GM19328 (cell line): Measurements from ENCODE around the gene TPD52L2.
"Not testable (repeated sequence)": the region's sequence is repeated elsewhere in the genome, so short reads cannot be mapped to it uniquely, and the experiment has no call there.

ENCODE experiments used
- ATAC-seq: cut with Tn5 transposase; IDR thresholded peaks from one replicate; pipeline ENCODE4 v1.9.1; 2021; ENCODE audit warnings: mild to moderate bottlenecking, moderate library complexity; ENCODE audit not compliant: unreplicated experiment

TPD52L2 gene

DNA sequence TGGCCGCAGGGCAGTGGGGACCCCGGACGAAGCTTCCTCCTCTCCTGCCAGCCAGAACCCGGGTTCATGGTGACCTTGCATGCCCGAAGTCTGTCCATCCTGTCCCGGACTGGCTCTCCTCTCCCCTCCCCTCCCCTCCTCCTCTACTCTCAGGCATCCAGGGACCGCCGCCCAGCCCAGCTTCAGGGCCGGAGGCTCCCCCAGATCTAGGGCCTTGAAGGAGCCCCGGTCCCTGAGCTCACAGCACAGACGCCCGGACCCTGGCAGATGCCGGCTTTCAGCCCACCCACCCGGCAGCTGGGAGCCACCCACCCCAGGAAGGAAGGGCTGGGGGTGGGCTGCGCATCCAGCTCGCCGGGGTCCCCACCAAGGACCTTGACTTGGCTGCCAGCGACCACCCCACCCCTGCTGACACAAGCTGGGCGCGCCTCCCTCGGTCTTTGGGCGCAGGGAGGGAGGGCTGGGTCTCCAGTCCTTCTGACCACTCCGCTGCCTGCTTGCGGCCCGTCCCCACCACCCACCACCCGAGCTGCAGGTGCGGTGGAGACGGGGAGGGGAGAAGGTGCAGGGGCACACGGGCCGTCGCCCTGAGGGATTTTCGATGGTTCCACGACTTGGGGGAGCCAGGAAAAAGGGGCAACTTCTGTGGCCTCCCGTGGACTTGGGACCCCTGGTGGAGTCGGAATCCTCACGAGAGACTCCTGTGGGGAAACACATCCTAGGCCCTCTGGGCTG lies 9.5 kb upstream of the TPD52L2 start:
- no peak for ATAC-seq

DNA sequence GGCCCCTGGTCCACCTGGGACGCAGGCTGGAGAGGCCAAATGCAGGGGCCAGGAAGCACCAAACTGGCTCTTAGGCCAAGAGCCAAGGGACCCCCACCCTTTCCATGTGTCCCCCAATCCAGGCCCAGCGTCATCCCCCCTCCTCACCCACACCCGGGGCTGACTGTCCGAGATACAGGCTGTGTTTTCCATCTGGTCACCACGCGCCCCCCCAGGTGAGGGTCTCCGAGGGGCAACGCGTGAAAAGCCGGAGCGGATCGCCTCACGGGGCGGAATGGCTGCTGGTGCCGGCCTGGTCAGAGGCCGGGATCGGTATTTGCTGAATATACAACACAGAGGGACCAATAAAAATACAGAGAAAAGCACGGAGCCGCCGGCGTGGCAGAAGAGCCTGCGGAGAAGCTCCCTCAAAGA lies 9.0 kb upstream of the TPD52L2 start:
- ATAC-seq: no peak

DNA sequence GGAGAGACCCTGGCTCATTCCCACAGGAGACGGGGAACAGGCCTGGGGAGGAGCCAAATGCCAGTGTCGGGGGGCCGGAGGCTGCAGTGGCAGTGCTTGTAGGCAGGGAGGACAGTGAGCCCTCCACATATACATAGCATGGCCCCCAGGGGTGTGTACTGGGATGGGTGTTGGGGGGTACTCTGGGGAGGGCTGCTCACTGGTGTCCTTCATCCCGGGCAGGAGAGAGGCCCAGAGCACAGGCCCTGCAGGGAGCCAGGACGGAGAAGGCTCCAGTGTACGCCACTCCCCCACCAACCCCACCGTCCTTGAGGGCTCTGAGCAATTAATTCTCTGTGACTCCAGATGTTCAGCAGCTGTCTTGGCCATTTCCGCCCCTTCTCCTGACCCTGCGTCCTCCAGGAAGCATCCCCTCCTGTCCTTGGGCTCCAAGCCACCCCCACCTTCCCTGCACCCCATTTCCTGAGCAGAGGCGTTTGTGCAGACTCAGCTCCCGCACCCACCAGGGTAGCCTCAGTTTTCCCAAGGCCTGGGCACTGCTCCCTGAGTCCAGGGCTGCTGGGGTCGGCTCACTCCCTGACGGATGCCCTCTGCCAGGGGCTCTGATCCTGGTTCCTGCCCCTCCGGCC lies 7.2 kb upstream of the TPD52L2 start:
- ATAC-seq: no peak

DNA sequence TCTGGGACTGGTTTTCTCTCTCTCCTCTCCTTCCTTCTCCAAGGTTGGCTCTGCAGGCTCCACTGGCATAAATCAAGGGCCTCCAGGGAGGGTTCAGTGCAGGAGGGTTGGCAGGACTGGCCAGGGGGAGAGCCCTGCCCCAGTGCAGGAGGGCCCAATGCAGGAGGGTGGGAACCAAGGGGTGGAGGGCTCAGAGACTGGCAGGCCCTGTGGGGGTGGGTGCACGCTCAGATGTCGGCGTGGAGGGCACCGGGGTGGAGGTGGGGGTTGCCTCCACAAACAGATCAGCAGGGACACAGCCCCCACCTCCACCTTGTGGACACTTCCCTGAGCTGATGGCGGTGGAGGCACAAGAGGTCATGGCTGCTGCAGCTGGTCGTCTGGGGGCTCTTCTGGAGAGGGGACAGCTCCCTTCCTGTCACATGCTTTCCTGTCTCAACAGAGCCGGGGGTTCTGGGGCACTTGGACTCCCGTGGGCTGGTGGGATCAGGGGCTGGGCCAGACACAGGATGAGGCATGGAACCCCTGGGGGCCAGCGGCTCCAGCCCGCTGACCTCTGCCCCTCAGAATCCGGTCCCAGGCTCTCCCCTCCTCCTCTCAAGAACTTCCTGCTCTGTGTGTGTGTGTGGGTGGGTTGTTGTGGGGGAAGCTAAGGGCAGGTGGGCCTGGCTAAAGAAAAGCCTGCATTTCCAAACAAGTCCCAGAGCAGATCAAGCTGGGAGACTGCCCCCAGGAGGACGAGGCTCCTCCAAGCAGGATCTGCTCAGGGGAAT lies 6.5 kb upstream of the TPD52L2 start:
- ATAC-seq: no peak

DNA sequence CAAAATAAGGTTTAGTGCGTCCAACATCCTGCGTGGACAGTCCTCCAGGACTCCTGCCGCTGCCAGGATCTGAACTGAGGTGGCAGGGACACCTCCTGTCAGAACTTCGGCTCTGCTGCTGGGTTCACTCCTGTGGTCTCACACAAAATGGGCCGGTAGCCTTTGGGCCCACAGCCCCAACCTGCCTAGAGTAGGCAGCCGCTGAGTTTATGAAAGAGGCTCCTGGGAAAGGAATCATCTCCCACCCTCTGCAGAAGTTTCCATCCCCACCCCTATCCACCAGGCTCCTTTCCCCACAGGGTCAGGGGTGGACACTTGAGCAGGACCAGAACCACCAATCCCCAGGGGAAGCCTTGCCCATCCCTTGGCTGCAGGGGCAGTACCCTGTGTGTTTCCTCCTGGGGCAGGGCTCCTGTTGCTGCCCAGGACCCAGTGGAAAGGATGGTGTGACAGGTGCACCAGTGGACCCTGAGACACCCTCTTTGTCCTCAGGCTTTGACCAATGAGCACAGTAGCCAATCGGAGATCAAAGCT lies 5.8 kb upstream of the TPD52L2 start:
- ATAC-seq: no peak

DNA sequence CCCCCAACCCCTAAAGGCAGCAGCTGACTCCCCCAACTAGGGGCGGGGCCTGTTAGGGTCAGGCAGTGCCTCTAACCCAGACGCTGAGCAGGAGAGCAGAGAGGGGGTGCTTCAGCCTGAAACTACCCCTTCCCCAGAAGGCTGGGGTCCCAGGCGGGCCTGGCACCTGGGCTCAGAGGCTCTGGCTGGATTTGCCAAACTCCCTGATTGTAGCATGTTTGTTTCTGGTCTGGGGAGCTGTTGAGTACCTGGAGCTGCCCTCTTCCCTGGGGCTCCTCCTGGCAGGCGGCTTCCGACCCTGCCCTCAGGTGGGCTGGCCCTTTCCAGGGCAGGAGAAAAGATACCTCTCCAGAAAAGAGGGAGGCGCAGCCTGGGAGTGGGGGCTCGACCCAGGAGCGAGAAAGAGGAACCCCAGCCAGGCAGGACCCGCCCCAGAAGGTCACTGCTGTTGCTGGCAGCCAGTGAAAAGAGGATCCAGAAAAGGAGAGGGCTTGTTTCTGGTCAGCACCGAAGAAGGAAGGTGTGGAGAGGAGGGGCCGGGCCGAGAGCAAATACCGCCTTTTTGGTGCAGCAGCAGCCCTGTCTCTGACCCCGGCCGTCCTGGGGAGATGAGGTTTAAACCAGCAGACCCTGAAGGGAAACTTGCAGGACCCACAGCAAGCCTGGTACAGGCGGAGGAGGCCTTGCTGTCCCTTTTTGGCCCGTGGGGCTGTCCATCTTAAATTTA lies 4.6 kb upstream of the TPD52L2 start:
- ATAC-seq: no peak

DNA sequence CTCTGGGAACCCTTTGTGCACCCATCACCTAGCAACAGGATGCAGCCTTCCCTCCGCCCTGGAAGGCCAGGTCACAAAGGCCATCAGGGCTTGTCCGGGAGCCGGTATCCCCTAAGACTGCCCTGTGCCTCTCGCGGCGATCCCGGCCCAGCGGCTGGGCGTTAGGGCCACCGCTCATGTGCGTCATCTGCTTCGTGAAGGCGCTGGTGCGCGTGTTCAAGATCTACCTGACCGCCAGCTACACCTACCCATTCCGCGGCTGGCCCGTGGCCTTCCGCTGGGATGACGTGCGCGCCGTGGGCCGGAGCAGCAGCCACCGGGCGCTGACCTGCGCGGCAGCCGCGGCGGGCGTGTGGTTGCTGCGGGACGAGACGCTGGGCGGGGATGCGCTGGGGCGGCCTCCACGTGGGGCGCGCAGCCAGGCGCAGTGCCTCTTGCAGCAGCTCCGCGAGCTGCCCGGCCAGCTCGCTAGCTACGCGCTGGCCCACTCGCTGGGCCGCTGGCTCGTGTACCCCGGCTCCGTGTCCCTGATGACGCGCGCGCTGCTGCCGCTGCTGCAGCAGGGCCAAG lies 3.6 kb upstream of the TPD52L2 start, which contains the start of gene ABHD16B:
TSS of gene ABHD16B (plus strand) at position 134 of the 570 bp plus-strand sequence. CDS start at position 177, 43 bp downstream.
- no peak for ATAC-seq

DNA sequence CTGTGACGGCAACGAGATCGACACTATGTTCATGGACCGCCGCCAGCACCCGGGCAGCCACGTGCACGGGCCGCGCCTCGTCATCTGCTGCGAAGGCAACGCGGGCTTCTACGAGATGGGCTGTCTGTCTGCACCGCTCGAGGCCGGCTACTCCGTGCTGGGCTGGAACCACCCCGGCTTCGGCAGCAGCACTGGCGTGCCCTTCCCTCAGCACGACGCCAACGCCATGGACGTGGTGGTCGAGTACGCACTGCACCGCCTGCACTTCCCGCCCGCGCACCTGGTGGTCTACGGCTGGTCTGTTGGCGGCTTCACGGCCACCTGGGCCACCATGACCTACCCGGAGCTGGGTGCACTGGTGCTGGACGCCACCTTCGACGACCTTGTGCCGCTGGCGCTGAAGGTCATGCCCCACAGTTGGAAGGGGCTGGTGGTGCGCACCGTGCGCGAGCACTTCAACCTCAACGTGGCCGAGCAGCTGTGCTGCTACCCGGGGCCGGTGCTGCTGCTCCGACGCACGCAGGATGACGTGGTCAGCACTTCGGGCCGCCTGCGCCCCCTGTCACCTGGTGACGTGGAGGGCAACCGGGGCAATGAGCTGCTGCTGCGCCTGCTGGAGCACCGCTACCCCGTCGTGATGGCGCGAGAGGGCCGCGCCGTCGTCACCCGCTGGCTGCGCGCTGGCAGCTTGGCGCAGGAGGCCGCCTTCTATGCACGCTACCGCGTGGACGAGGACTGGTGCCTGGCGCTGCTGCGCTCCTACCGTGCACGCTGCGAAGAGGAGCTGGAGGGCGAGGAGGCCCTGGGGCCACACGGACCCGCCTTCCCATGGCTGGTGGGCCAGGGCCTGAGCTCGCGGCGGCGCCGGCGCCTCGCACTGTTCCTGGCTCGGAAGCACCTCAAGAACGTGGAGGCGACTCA lies 2.8 kb upstream of the TPD52L2 start:
- ATAC-seq: no peak

DNA sequence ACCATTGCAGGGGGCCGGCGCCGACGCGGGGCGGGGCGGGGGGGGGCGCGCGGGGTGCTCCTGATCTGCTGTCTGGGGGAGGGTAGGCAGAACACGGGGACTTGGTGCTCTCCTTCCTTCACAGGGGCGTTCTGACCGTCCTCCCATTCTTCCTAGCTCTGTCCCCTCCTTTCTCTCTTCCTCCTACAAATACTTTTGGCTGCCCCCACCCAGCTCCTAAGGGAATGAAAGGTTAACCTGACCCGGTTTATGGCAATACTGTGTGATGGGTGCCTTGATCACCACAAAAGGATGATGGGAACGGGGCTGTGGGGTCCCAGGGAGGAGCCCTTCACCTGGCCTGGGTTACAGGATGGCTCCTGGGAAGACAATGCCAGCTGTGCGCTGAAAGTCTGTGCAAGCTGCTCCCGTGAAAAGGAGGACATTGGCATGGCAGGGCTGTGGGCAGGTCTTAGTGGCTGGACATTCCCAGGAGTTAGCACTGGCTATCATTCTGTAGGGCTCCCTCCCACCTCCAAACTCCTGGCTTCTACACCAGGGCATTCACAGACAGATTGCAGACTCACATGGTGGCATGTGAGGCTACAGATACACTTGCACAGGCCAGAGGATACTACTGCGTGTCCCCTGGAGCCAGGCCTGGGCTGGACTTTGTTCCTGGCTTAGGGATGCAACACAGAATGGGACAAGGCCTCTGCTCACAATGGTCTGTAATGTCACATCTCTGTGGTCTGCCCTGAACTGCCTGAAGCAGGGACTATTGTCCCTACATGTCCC lies 1.9 kb upstream of the TPD52L2 start:
- no peak for ATAC-seq

DNA sequence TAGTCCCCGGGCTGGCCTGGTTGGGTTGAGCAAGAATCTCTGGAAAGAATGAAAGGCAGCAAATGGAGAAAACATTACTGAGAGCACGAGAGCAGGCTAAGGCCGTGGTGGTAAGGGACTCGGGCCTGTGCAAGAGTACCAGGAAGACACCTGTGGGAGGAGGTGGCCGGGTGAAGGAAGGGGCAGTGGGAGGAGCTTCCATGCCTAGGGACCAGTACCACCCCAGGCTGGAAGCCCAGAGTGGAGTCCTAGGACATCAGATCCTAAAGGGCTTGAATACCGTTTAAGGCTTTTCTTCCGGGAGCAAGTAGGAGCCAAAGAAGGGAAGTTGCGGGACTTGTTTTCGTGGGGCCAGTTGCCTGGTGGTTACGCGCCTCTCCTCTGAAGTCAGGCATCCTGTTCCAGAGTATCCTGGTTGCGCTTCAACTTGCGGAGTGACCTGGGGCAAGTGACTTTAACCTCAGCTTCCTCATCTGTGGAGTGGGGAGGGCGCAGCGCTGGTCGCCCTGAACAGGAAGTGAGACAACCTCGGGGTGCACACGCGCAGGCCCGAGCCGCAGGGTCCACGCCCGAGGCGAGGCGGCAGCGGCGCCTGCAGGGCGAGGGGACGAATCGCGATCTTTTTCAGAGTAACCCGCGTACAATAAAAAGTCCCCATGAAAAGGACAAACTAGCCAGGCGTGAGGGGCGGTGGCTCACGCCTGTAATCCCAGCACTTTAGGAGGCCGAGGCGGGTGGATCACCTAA lies 1.1 kb upstream of the TPD52L2 start:
- peak; percentile 56 for ATAC-seq

DNA sequence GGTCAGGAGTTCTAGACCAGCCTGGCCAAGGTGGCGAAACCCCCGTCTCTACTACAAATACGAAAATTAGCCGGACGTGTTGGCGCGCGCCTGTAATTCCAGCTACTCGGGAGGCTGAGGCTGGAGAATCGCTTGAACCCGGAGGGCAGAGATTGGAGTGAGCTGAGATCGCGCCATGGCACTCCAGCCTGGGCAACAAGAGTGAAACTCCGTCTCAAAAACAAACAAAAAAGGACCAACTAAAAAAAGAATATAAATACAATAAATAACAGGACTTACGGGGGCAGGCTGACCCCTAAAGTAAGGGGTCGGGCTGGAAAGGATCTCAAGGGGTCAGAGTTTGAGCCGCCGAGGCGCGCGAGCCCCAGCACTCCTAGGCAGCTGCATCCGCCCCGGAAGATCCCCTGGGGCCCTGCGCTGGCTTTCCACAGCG lies 509 bp upstream of the TPD52L2 start:
- ATAC-seq: no peak

DNA sequence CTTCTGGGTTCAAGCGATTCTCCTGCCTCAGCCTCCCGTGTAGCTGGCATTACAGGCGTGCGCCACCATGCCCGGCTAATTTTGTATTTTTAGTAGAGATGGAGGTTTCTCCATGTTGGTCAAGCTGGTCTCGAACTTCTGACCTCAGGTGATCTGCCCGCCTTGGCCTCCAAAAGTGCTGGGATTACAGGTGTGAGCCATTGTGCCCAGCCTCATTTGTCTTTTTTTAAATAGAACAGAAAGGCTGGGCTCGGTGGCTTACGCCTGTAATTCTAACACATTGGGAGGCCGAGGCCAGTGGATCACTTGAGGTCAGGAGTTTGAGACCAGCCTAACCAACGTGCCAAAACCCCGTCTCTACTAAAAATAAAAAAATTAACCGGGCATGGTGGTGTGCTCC lies 2.0 kb downstream of the TPD52L2 start:
- not testable (repeated sequence) for ATAC-seq

DNA sequence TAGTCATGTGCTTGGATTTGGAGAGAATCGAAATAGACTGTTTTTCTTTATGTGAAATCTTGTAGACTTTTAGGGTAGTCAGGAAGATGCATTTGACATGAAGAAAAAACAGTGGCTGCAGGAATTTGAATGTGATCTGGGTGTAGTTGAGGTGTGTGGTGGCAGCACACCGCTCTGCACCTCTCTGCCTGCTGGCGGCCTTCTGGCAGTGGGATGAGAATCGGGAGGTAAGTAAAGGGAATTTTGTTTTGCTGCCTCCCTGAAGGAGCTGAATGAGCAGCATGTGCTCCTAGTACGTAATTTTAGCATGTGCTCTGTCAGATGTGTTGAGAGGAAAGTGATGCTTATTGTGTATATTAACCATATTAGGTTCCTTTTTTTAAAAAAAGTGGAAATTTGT lies 3.2 kb downstream of the TPD52L2 start:
- no peak for ATAC-seq

DNA sequence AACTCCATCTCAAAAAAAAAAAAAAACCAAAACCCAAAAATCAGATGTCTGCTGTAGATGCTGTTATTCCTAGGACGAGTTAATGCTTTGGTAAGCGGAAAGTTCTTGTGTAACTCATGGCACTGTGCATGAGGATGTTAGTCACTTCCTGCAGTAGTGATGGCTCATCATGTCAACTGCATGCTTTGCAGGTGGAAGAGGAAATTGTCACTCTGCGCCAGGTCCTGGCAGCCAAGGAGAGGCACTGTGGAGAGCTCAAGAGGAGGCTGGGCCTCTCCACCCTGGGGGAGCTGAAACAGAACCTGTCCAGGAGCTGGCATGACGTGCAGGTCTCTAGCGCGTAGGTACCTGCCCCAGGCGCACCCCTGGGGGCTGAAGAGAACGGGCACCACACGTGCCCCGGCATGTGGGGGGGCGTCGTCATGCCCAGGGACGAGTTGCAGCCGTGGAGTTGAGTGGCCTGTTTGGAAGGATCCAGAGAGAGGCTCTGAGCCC lies 8.5 kb downstream of the TPD52L2 start:
- no peak for ATAC-seq

DNA sequence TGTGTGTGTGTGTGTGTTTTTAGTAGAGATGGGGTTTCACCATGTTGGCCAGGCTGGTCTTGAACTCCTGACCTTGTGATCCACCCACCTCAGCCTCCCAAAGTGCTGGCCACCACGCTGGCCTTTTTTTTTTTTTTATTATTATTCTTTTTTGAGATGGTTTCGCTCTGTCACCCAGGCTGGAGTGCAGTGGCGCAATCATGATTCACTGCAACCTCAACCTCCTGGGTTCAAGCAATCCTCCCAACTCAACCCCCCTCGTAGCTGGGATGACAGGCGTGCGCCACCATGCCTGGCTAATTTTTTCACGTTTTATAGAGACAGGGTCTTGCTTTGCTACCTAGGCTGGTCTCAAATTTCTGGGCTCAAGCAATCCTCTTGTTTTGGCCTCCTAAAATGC lies 9.2 kb downstream of the TPD52L2 start:
- not testable (repeated sequence) for ATAC-seq

DNA sequence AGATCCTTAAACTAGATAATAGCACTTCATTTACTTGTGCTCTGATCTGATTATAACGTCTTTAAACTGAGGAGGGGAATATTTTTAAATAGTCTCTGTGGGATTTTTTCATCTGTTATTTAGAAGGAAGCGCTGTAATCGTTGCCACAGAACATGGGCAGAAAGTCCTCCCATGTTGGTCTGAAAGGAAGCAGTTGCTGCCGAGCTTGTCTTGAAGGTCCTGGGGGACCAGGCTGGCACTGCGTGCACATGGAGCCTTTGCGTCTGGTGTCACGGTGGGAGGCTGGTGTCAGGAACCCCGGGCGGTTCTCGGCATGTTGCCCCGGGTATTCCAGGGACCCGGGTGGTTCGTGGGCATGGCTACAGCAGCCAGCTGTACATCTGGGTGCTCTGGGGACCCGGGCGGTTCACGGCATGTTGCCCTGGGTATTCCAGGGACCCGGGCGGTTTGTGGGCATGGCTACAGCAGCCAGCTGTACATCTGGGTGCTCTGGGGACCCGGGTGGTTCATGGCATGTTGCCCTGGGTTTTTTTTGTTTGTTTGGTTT lies 11.5 kb downstream of the TPD52L2 start:
- ATAC-seq: no peak

DNA sequence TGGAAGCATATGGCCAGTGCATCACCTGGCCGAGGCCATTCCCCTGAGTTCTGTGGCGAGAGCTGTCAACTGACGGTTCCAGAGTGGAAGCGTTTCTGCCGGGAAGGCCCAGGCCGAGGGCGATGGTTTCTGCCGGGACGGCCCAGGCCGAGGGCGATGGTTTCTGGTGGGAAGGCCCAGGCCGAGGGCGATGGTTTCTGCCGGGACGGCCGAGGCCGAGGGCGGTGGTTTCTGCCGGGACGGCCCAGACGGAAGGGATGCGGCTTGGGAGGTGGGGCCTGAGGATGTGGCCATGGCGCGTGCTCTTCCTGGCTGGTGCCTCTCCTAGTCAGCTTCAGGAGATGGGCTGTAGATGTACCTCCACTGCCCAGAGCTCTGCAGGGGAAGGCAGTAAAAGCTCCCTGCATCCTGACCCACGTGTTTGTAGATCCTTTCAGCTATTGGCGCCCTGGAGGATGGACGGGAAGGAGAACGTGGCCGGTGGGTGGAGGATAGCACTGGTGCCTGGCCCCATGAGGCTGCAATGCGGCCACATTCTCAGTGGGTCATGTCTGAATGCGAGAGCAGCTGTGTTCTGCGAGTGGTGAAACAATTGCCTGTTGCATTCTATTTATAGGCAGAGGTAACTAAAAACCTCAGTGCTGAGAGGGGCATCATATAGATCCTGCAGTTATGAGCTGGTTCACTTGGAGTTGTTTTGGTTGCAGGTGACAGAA lies 12.8 kb downstream of the TPD52L2 start:
- ATAC-seq: no peak
